NCI-H2227 treated with DMSO at 0.1 percent for 48 hours (cell line): ENCODE results near the gene SCT.

Experiments
- DNase-seq: peaks from one replicate; lab custom pipeline; 2025; lab: John Stamatoyannopoulos, UW

Gene SCT

GRCh38 chr11:610146-610801 is 16.7 kb downstream of the SCT start:
- no peak for DNase-seq

GRCh38 chr11:609341-609811 is 17.6 kb downstream of the SCT start:
- DNase-seq = no peak

GRCh38 chr11:608791-609251 is 18.2 kb downstream of the SCT start:
- no peak for DNase-seq

- no peak for DNase-seq
These were observed 18.9 kb downstream of the SCT start for GRCh38 chr11:607971-608659.

- DNase-seq = no peak
These were observed 19.8 kb downstream of the SCT start for GRCh38 chr11:607020-607780.

- DNase-seq = no peak
These were observed 20.7 kb downstream of the SCT start for GRCh38 chr11:606245-606644.

- no peak for DNase-seq
These were observed 21.5 kb downstream of the SCT start for GRCh38 chr11:605286-606129.

GRCh38 chr11:603154-603553 is 23.8 kb downstream of the SCT start:
- no peak for DNase-seq

- DNase-seq = no peak
These were observed 25.3 kb downstream of the SCT start for GRCh38 chr11:601573-602245.

GRCh38 chr11:598005-598680 is 28.8 kb downstream of the SCT start:
- DNase-seq = no peak

GRCh38 chr11:597166-597725 is 29.7 kb downstream of the SCT start:
- DNase-seq = no peak

- DNase-seq = no peak
These were observed 30.6 kb downstream of the SCT start for GRCh38 chr11:596374-596773.

- DNase-seq = no peak
These were observed 31.6 kb downstream of the SCT start for GRCh38 chr11:595400-595799.

- no peak for DNase-seq
These were observed 33.6 kb downstream of the SCT start for GRCh38 chr11:593347-593746.

- no peak for DNase-seq
These were observed 34.1 kb downstream of the SCT start for GRCh38 chr11:592918-593317.

GRCh38 chr11:592501-592900 is 34.5 kb downstream of the SCT start:
- DNase-seq = no peak

GRCh38 chr11:590997-591396 is 36.0 kb downstream of the SCT start:
- no peak for DNase-seq

GRCh38 chr11:589798-590197 is 37.2 kb downstream of the SCT start:
- no peak for DNase-seq

- no peak for DNase-seq
These were observed 39.0 kb downstream of the SCT start for GRCh38 chr11:587978-588380.

GRCh38 chr11:587546-587945 is 39.4 kb downstream of the SCT start:
- no peak for DNase-seq
